ENCODE measurements around the gene UNC50. TPM values are rescaled to one million over a fixed set of nuclear protein-coding genes. Genes with fewer than 3 reads are reported as not detected.

UNC50 gene
- total and polyA plus RNA-seq, 4 donors: 33.7 to 62.5 (median 39.7) TPM

DNA sequence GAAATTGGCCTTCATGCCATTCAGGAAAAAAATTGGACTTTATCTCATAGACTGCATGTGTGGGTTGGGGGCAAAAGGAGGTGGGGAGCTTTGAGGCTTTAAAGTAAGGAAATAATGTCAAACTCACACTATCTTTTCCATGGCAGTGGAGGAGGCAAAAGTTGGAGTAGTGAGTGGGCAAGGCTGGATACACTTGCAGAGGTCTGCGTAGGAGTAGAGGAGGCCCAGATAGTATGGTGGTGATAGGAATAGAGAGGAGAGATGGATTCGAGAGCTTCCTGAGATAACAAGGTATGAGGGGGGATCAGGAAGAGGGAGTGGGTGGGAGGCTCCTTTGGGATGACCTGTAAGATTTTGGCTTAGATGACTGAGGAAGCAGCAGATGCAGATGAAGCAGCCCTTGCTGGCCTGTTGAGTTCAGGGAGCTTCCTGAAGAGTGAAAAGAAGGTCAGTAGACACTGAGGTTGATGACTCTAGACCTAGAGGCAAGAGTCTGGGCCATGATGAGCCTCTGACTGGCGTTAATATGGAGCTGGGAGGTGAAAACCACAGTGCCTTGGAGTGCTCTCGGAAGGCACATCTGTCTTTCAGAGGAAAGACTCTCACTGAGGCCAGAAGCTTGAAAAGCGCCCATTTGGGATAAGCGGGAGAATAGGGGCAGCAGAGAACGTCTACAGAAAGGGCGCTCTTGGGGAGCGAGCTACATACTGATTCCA, 5.8 kb downstream of the UNC50 start:
- Histone ChIP-seq H3K27ac (ENCODE audit: low read depth in 1 of 2, low read length in 2 of 2) (no peak overlapping the region), H3K36me3 (ENCODE audit: control insufficient read depth in 1 of 2, insufficient read depth in 2 of 2, low read length in 1 of 2) (peaks cover 8 to 9% of the 10 kb centered on the region in 2 donors)
- WGBS, 2 donors: 92 to 95% methylated on average over 9 of the region's 9 CpGs

DNA sequence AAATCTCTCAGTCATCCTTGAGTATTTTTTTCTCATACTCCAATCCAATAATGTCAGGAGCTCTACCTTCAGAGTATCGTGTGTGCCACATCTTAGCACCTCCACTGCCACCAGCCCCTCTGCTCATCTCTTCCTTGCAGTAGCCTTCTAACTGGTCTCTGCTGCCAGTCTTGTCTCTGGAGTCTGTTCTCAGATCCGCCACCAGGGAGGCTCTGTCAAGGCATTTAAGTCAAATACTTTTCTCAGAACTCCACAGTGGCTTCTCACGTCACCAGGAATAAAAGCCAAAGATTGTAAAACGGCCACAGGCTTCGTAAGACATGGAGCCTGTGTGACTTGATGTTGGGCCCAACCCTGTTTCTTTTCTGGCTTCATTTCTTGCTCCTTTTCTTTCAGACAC, 7.1 kb downstream of the UNC50 start:
- Histone ChIP-seq H3K27ac (ENCODE audit: low read depth in 1 of 2, low read length in 2 of 2) (no peak overlapping the region), H3K27me3 (ENCODE audit: control insufficient read depth in 1 of 2, insufficient read depth in 2 of 2, low read length in 1 of 2) (no peaks in the 10 kb centered on the region), H3K4me3 (ENCODE audit: low read length in 2 of 2) (no peak overlapping the region), H3K36me3 (ENCODE audit: control insufficient read depth in 1 of 2, insufficient read depth in 2 of 2, low read length in 1 of 2) (peaks cover 8 to 9% of the 10 kb centered on the region in 2 donors), H3K9me3 (ENCODE audit: control insufficient read depth, low read length) (no peaks in the 10 kb centered on the region), H3K4me1 (ENCODE audit: control insufficient read depth in 1 of 2, insufficient read depth in 2 of 2, low read length in 2 of 2) (peaks cover 0 to 2% of the 10 kb centered on the region in 2 donors)
- no peak for ATAC-seq (ENCODE audit: low FRiP score)
- 73 to 82% methylated on average over 5 of the region's 5 CpGs for WGBS, 2 donors
- intact Hi-C loops (cut with DNase I): no loop called here
- DNase-seq: no peak

More for the DNA sequence above, 5.8 kb downstream of the UNC50 start:
- Histone ChIP-seq H3K4me1 (ENCODE audit: control insufficient read depth in 1 of 2, insufficient read depth in 2 of 2, low read length in 2 of 2) (peaks cover 0 to 14% of the 10 kb centered on the region in 2 donors), H3K4me3 (ENCODE audit: low read length in 2 of 2) (no peak overlapping the region), H3K9me3 (ENCODE audit: control insufficient read depth, low read length) (no peaks in the 10 kb centered on the region), H3K27me3 (ENCODE audit: control insufficient read depth in 1 of 2, insufficient read depth in 2 of 2, low read length in 1 of 2) (no peaks in the 10 kb centered on the region)
- no peak for DNase-seq
- no peak for ATAC-seq (ENCODE audit: low FRiP score)
- intact Hi-C loops (cut with DNase I): no loop called here

DNA sequence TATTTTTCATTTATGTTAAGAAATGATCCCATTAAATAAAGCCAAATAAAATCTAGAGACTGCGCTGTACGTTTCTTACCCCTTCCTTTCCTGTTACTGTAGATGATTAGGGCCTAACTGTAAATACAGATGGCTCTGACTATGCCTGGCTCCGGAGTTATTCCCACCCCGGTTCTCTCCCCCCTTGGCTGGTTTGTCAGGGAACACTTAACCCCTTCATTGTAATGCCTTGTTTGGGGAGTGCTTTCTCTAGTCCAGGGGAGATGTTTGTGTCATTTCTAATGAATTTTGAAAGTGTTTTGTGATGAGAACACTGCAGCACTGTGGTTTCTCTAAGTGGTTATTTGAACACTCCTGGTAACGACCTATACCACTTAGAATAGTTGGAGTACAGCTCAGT, 8.8 kb downstream of the UNC50 start:
- no peaks in the 10 kb centered on the region for H3K9me3 ChIP-seq (ENCODE audit: control insufficient read depth, low read length)
- no peak for DNase-seq
- peaks cover 8 to 12% of the 10 kb centered on the region in 2 donors for H3K36me3 ChIP-seq (ENCODE audit: control insufficient read depth in 1 of 2, insufficient read depth in 2 of 2, low read length in 1 of 2)
- H3K4me3 ChIP-seq (ENCODE audit: low read length in 2 of 2): no peak overlapping the region
- WGBS, 2 donors: 50 to 52% methylated on average over 5 of the region's 5 CpGs
- no peaks in the 10 kb centered on the region for H3K4me1 ChIP-seq (ENCODE audit: control insufficient read depth in 1 of 2, insufficient read depth in 2 of 2, low read length in 2 of 2)
- no peaks in the 10 kb centered on the region for H3K27me3 ChIP-seq (ENCODE audit: control insufficient read depth in 1 of 2, insufficient read depth in 2 of 2, low read length in 1 of 2)
- ATAC-seq (ENCODE audit: low FRiP score): no peak
- intact Hi-C loops (cut with DNase I): no loop called here
- H3K27ac ChIP-seq (ENCODE audit: low read depth in 1 of 2, low read length in 2 of 2): no peak overlapping the region

- Histone ChIP-seq H3K36me3 (ENCODE audit: control insufficient read depth in 1 of 2, insufficient read depth in 2 of 2, low read length in 1 of 2) (peaks cover 0 to 3% of the 10 kb centered on the region in 2 donors), H3K4me3 (ENCODE audit: low read length in 2 of 2) (no peak overlapping the region), H3K27me3 (ENCODE audit: control insufficient read depth in 1 of 2, insufficient read depth in 2 of 2, low read length in 1 of 2) (no peaks in the 10 kb centered on the region), H3K9me3 (ENCODE audit: control insufficient read depth, low read length) (no peaks in the 10 kb centered on the region), H3K4me1 (ENCODE audit: control insufficient read depth in 1 of 2, insufficient read depth in 2 of 2, low read length in 2 of 2) (no peaks in the 10 kb centered on the region), H3K27ac (ENCODE audit: low read depth in 1 of 2, low read length in 2 of 2) (no peak overlapping the region)
- intact Hi-C loops (cut with DNase I): no loop called here
- DNase-seq (peak; percentile 80 to 85), ATAC-seq (ENCODE audit: low FRiP score) (peak; percentile 69)
- 73 to 78% methylated on average over 5 of the region's 5 CpGs for WGBS, 2 donors
Observed at GRCh38 chr2:98623657-98624056, 15.3 kb downstream of the UNC50 start.

GRCh38 chr2:98632351-98632750, 24.0 kb downstream of the UNC50 start:
- no peak for ATAC-seq (ENCODE audit: low FRiP score)
- Histone ChIP-seq H3K27ac (ENCODE audit: low read depth in 1 of 2, low read length in 2 of 2) (no peak overlapping the region), H3K36me3 (ENCODE audit: control insufficient read depth in 1 of 2, insufficient read depth in 2 of 2, low read length in 1 of 2) (peaks cover 4 to 6% of the 10 kb centered on the region in 2 donors), H3K27me3 (ENCODE audit: control insufficient read depth in 1 of 2, insufficient read depth in 2 of 2, low read length in 1 of 2) (no peaks in the 10 kb centered on the region), H3K4me1 (ENCODE audit: control insufficient read depth in 1 of 2, insufficient read depth in 2 of 2, low read length in 2 of 2) (no peaks in the 10 kb centered on the region), H3K9me3 (ENCODE audit: control insufficient read depth, low read length) (no peaks in the 10 kb centered on the region), H3K4me3 (ENCODE audit: low read length in 2 of 2) (no peak overlapping the region)
- 82 to 87% methylated on average over 3 of the region's 3 CpGs for WGBS, 2 donors
- intact Hi-C loops (cut with DNase I): no loop called here
- DNase-seq: no peak

DNA sequence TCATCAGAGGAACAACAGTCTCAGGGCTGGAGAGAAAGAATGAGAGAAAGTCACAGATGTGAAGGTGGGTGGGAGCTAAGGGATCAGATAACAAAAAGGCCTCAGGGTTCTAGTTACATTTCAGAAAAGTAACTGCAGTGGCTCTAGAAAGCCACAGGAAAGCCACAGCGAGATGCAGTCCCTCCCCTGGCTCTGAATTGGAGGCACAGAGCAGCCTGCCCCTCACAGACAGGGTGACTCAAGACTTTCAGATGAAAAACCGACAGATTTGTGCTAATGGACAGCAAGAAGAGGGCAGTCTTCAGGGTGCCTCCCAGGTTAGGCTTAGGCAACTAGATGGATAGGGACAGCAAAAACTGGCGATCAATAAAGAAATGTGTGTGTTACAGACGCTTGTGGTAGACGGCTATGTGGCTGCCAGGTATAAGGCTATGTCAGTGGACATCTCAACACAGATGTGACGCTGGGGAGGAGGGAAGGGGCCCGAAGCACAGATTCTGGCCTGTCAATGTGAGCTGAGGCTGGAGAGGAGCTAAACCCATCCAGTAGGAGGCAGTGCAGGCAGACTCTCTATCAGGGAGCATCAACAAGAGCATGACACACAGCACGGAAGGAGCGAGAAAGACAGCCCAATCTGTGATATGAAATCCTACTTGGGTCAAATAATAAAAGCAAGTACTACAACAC, 26.2 kb downstream of the UNC50 start:
- no peak overlapping the region for H3K4me3 ChIP-seq (ENCODE audit: low read length in 2 of 2)
- no peaks in the 10 kb centered on the region for H3K4me1 ChIP-seq (ENCODE audit: control insufficient read depth in 1 of 2, insufficient read depth in 2 of 2, low read length in 2 of 2)
- DNase-seq (no peak), ATAC-seq (ENCODE audit: low FRiP score) (no peak)
- intact Hi-C loops (cut with DNase I): no loop called here
- H3K9me3 ChIP-seq (ENCODE audit: control insufficient read depth, low read length): no peaks in the 10 kb centered on the region
- WGBS, 2 donors: 74% methylated on average over 9 of the region's 9 CpGs
- no peaks in the 10 kb centered on the region for H3K27me3 ChIP-seq (ENCODE audit: control insufficient read depth in 1 of 2, insufficient read depth in 2 of 2, low read length in 1 of 2)
- no peak overlapping the region for H3K27ac ChIP-seq (ENCODE audit: low read depth in 1 of 2, low read length in 2 of 2)
- peaks cover 4 to 6% of the 10 kb centered on the region in 2 donors for H3K36me3 ChIP-seq (ENCODE audit: control insufficient read depth in 1 of 2, insufficient read depth in 2 of 2, low read length in 1 of 2)

GRCh38 chr2:98637401-98638147, 29.2 kb downstream of the UNC50 start:
- no peak overlapping the region for H3K27ac ChIP-seq (ENCODE audit: low read depth in 1 of 2, low read length in 2 of 2)
- no peak overlapping the region for H3K4me3 ChIP-seq (ENCODE audit: low read length in 2 of 2)
- H3K36me3 ChIP-seq (ENCODE audit: control insufficient read depth in 1 of 2, insufficient read depth in 2 of 2, low read length in 1 of 2): peaks cover 4 to 6% of the 10 kb centered on the region in 2 donors
- ATAC-seq (ENCODE audit: low FRiP score) (no peak), DNase-seq (no peak)
- intact Hi-C loops (cut with DNase I): no loop called here
- no peaks in the 10 kb centered on the region for H3K27me3 ChIP-seq (ENCODE audit: control insufficient read depth in 1 of 2, insufficient read depth in 2 of 2, low read length in 1 of 2)
- H3K4me1 ChIP-seq (ENCODE audit: control insufficient read depth in 1 of 2, insufficient read depth in 2 of 2, low read length in 2 of 2): no peaks in the 10 kb centered on the region
- WGBS, 2 donors: 83 to 84% methylated on average over 10 of the region's 10 CpGs
- H3K9me3 ChIP-seq (ENCODE audit: control insufficient read depth, low read length): no peaks in the 10 kb centered on the region

GRCh38 chr2:98643496-98644100, 35.2 kb downstream of the UNC50 start:
- H3K9me3 ChIP-seq (ENCODE audit: control insufficient read depth, low read length): no peaks in the 10 kb centered on the region
- H3K36me3 ChIP-seq (ENCODE audit: control insufficient read depth in 1 of 2, insufficient read depth in 2 of 2, low read length in 1 of 2): no peaks in the 10 kb centered on the region
- H3K27me3 ChIP-seq (ENCODE audit: control insufficient read depth in 1 of 2, insufficient read depth in 2 of 2, low read length in 1 of 2): no peaks in the 10 kb centered on the region
- ATAC-seq (ENCODE audit: low FRiP score) (no peak), DNase-seq (no peak)
- H3K27ac ChIP-seq (ENCODE audit: low read depth in 1 of 2, low read length in 2 of 2): no peak overlapping the region
- no peaks in the 10 kb centered on the region for H3K4me1 ChIP-seq (ENCODE audit: control insufficient read depth in 1 of 2, insufficient read depth in 2 of 2, low read length in 2 of 2)
- 93 to 95% methylated on average over 5 of the region's 5 CpGs for WGBS, 2 donors
- intact Hi-C loops (cut with DNase I): no loop called here
- no peak overlapping the region for H3K4me3 ChIP-seq (ENCODE audit: low read length in 2 of 2)

Measured in aorta (tissue), 5 donors.